Effector CD8-positive, alpha-beta T cell (primary cell): ENCODE results near the gene CBX2.

Experiments used
- DNase-seq: peaks from one replicate; lab custom pipeline; 2025; lab: John Stamatoyannopoulos, UW
- total RNA-seq, 4 experiments: gene quantifications; one replicate each; lab custom pipeline; 2026; lab: John Stamatoyannopoulos, UW

CBX2 gene
- 0.49 to 2.2 (median 0.87) reads per million in 4 experiments for total RNA-seq

- DNase-seq, result peak; percentile 71
Measured at GRCh38 chr17:79777894-79778503, at the start of gene CBX2. TSS of gene CBX2 (plus strand) at chr17:79778148. CDS start at chr17:79778236, 88 bp downstream.

DNA sequence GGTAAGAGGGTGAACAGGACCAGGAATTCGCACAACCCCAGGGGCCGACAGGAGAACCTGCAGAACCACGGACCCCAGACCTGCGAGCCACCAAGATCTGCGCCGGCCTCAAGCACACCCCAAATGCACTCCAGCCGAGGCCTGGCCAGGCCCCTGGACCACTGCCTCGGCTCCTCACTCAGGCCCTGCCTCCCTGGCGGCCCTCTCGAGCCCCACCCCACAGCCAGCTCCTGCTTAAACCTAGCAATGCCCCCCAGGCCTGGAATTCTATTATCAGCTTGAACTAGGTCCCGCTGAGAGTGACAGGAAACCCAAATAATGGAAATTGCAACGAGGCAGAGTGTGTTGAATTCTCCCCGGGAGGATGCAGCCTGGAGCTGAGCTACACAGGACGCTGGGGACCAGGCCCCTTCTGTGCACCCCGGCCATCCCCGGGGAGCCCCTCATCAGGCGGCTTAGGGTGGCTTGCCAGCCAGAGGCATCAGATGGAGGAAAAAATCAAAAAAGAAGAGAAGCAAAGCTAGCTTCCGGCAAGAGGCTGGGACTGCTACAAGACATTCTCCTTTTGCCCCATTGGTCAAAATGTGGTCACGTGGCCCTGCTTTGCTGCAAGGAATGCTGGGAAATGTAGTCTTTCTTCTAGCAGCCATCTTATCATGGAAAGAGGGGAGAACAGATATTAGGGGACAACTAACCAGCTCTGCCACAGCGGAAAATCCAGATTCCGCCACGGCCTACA, 49.6 kb upstream of the CBX2 start:
- peak; percentile 83 for DNase-seq

DNA sequence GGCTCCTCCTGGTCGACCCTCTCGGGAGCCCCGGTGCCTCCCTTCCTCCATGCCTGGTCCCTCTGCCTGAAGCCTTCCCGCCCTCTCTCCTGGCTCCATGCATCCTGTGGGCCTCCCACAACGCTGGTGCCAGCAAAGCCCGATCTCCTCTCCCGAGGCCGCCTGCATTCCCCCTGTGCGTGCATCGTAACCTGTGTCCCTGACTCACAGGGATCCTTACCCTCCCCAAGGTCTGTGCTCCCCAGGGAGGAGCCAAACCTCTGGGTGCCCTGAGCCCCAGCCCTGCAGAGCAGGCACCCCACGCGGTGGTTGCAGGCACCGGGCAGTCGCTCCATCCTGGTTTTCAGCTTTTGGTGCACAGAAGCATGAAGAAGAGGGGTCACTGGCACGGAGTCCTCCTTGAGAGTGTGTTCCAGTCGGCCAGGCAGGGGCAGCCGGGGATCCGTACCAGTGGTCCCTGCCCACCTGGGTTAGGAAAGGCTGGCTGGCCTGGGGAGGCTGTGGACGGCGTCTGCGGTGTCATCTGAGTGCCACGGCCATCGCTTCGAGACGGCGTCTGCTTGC, 49.0 kb upstream of the CBX2 start:
- DNase-seq, result no peak

- no peak for DNase-seq
Measured at GRCh38 chr17:79729761-79730160, 48.2 kb upstream of the CBX2 start.

GRCh38 chr17:79730437-79730768, 47.5 kb upstream of the CBX2 start:
- no peak for DNase-seq

DNA sequence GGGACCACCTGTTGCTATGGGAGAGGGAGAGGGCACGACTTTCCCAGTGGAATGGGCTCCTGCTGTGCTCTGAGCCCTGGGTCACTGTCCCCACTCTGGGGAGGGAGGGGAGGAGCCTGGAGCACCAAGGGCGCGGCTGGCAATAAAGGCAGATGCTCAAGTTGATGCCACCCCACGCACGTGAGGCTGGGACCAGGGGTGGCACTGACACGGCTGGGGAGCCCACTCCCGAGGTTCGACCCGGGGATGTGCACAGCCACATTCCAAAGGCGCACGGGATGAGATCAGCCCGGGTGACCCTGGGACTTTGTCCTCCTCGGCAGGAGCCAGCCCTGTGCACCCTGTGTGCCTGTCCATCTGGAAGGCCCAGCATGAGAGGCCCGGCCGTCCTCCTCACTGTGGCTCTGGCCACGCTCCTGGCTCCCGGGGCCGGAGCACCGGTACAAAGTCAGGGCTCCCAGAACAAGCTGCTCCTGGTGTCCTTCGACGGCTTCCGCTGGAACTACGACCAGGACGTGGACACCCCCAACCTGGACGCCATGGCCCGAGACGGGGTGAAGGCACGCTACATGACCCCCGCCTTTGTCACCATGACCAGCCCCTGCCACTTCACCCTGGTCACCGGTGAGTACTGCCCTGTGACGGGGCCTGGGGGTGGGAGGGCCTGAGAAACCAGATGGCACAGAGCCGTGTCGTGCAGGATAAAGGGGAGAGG, 47.0 kb upstream of the CBX2 start, which contains the start of gene ENPP7:
Gene ENPP7 (plus strand): TSS at position 175 of the 715 bp plus-strand sequence. CDS start 197 bp downstream, at position 372.
- DNase-seq, result no peak

DNA sequence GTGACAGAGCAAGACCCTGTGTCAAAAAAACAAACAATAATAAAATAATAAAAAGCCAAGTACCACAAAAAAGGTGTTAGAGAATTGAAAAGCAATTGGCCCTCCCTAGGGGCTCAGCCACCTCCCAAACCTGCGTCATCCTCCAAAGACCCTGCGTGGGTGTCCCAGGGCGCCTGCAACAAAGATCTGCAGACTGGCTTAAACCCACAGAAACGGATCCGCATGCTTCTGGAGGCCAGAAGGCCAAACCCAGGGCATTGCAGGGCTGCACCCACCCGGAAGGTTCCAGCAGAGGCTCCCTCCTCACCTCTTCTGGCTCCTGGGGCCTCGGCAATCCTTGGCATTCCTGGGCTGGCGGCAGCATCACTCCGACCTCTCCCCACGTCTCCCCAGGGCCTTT, 45.7 kb upstream of the CBX2 start:
- DNase-seq, result no peak

DNA sequence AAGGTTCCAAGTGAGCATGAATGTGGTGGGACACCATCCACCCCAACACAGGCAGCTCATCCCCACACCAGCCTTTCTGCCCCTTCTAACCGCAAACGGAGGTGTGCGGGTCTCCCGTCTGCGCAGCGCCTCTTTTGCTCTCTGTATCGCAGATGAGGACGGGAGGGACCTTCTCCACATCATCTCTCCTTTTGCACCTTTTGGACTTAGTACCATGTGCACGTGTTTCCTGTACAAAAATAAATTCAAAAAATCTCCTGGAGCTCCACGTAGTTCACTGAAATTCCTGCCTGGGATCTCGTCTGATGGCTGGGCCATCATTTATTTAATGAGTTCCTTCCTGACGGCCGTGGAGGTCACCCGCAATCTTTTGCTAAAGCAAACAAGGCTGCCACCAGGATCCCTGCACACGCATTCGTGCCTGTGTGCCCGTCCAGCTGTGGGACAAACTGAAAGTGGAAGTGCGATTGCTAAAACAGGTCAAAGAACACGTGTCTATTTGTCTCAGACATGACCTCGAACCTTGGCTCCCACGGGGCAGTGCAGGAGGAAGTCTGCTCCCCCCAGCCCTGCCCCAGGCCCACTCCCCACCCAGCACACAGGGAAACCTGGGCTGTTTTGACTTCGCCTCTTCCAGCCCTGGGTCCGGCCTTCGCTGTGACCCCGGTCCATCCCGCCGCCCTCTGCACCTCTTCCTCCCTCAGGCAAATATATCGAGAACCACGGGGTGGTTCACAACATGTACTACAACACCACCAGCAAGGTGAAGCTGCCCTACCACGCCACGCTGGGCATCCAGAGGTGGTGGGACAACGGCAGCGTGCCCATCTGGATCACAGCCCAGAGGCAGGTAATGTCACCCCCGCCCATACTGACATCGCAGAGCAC, 44.9 kb upstream of the CBX2 start:
- DNase-seq, result no peak

DNA sequence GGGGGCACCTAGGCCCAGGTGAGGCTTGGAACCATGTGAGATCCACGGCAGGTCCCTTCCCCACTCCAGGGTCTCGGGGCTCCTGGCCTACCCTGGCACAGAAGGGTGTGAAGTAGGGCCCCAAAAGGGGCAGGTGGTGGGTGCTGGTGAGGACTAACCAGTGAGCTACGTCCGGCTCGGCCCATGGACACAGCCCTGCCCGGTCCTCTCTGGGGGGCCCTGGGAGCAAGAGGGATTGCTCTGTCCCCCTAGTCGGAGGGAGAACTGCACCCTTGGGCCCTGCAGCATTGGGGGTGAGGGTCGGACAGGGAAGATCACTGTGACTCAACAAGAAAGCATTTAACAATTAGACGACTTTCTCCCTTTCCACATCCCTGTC, 44.3 kb upstream of the CBX2 start:
- DNase-seq, result no peak

DNA sequence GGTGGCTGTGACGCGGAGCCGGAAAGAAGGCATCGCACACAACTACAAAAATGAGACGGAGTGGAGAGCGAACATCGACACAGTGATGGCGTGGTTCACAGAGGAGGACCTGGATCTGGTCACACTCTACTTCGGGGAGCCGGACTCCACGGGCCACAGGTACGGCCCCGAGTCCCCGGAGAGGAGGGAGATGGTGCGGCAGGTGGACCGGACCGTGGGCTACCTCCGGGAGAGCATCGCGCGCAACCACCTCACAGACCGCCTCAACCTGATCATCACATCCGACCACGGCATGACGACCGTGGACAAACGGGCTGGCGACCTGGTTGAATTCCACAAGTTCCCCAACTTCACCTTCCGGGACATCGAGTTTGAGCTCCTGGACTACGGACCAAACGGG, 42.9 kb upstream of the CBX2 start:
- no peak for DNase-seq

DNA sequence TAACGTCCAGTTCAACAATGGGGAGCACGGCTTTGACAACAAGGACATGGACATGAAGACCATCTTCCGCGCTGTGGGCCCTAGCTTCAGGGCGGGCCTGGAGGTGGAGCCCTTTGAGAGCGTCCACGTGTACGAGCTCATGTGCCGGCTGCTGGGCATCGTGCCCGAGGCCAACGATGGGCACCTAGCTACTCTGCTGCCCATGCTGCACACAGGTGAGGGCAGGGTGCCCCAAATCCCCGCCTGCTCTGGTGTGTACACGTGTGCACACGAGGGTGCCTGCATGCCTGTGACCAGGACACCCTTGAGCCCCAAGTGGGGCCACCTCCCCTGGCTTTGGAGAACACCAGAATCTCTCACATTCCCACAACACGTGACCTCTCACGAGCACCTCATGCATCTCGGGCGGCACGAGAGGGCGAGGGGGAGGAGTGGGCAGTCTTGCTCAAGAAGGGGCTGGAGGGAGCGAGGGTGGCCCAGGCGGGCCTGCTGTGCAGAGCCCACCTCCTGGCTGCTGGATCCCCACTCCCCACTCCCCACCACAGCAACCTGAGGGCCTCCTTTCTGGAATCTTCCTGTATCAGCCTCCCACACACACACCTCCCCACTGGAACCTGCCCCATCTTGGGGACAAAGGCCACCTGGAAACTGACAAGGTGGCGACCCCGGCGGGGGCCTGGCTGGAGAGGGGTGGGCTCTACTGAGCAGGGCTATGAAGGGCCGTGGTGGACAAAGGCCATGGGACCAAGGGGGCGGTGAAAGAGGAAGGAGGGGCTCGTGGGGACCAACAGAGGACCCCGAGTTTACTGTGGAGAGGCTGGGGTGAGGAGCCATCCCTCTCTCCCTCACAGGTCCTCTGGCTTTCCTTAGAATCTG, 40.7 kb upstream of the CBX2 start:
- no peak for DNase-seq

GRCh38 chr17:79737922-79738578, 39.9 kb upstream of the CBX2 start:
- DNase-seq, result no peak

GRCh38 chr17:79738643-79739042, 39.3 kb upstream of the CBX2 start:
- DNase-seq, result no peak

DNA sequence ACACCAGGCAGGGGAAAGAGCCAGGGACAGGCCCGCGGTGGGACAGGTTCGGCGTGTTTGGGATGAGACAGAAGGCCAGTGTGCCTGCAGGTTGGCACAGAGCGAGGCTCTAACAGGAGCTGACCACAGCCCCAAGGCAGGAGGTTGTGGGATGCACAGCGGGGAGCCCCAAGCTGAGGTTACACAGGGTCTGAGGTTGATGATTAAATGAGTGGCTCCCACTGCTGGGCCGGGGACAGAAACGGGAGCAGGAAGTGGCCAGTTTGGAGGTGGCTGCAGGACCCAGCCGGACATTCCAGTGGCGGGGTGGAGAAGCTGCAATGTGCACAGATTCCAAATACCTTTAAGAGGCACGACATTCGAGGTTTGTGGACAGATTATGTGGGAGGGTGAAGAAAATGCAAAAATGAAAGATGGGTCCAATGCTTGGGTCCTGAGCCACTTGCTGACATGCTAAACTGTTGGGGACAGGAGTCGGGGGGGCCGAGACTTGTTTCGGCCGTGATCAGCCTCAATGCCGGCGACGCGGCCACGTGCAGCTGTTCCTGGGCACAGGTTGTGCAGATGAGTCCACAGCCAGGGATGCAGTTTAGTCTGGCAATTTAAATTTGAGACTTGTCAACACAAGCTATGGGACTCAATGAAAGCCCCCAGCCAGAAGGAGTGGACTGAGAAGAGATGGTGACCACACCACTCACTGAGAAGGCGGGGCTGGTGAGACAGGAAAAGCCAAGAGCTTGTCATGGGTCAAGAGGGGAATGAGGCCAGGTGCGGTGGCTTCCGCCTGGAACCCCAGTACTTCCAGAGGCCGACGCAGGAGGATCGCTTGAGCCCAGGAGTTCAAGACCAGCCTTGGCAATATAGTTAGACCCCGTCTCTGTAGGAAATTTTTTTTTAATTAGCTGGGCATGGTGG, 38.5 kb upstream of the CBX2 start:
- DNase-seq, result no peak

DNA sequence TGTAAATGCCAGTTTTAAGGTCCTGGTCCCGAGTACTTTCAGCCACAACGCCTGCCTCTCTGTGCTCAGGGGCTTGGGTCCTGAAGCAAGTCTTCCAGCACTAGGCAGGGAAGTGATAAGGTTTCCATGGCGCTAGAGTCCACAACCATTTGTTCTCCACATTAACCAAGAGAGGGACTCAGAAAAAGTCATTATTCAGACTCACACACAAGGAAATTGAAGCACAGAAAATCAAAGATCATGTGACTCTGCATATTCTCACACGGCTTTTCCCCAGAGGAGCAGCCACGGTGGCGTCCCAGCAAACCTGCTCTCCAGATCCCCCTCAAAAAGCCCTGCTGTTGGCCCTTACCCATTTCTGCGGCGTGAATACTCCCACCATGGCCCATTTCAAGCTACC, 37.5 kb upstream of the CBX2 start:
- DNase-seq, result no peak

DNA sequence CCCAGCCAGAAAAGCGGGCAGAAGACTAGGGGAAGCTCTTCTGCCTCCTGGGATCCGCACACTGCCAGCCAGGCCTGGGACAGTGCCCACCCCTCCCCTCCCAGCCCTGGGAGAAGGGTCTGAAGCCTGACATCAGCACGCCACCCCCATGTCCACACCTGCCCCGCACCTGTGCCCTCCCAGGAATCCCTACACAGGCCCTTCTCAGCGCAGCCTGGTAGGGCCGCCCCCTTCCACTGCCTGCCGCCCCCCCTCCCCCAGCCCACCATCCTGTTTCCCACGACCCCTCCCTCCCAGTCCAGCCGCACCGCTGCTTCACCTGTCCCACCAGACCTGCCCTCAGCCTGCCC, 36.6 kb upstream of the CBX2 start:
- no peak for DNase-seq

GRCh38 chr17:79741751-79742588, 36.0 kb upstream of the CBX2 start:
- peak; percentile 65 for DNase-seq

GRCh38 chr17:79742589-79742918, 35.4 kb upstream of the CBX2 start:
- DNase-seq, result no peak
